Tibial nerve (tissue), 4 donors: ENCODE measurements around the gene PRKCE.

Source experiments
- EP300 ChIP-seq, 2 donors: sonication (generic); formaldehyde crosslinking; IDR thresholded peaks; one replicate each; pipeline ENCODE4 v1.6.1; 2017; ENCODE audit warnings: antibody characterized with exemption in 2 of 2, mild to moderate bottlenecking in 1 of 2
- POLR2A ChIP-seq, 2 donors: fragments of 450-650 bp; IDR thresholded peaks; one replicate each; pipeline ENCODE4 v1.6.1; 2017; ENCODE audit warnings: antibody characterized with exemption in 2 of 2, mild to moderate bottlenecking in 2 of 2, moderate library complexity in 2 of 2
- TF ChIP-seq, protein P1 (sequence below), 5 experiments: fragments of 200-600 bp in 3 of 5; fragments of 450-650 bp in 2 of 5; sonication (generic) in 3 of 5; IDR thresholded peaks; one replicate each; pipeline ENCODE4 v1.5.1; 2016 to 2019; ENCODE audit warnings: antibody characterized with exemption in 5 of 5, mild to moderate bottlenecking in 3 of 5, moderate library complexity in 2 of 5

DNA sequence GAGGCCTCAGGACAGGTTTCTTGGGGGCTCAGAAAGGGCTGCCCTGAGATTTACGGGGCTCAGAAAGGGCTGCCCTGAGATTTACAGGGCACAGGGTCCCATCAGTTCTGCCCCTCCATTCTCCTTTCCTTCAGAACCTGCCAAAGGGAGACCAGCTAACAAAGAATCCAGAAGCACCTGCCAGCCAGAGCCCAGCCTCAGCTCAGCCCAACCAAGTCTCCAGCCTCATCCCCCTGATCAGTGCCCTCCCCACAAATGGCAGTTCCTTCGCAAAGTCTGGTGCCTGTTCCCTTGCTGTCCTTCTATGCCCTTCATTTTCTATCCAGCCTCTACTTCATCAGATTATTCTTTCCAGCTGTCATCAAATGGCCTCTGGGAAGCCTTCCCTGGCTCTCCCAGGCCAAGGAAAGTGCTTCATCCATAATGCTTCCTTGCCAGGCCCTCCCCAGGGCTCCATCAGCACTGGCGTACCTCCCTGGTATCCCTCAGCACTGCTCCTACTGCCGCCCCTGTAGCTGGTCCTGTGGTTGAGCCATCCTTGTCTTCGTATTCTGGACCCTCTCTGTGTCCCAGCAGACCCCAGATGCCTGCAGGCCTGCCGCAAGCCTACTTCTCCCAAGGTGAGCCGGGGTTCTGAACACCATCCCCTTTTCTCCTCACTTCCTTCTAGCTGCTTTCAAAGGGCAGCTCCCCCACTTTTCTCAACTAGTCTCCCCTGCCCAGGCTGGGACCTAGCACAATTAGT lies 549.6 kb downstream of the PRKCE start:
- TF ChIP-seq, protein P1, sequence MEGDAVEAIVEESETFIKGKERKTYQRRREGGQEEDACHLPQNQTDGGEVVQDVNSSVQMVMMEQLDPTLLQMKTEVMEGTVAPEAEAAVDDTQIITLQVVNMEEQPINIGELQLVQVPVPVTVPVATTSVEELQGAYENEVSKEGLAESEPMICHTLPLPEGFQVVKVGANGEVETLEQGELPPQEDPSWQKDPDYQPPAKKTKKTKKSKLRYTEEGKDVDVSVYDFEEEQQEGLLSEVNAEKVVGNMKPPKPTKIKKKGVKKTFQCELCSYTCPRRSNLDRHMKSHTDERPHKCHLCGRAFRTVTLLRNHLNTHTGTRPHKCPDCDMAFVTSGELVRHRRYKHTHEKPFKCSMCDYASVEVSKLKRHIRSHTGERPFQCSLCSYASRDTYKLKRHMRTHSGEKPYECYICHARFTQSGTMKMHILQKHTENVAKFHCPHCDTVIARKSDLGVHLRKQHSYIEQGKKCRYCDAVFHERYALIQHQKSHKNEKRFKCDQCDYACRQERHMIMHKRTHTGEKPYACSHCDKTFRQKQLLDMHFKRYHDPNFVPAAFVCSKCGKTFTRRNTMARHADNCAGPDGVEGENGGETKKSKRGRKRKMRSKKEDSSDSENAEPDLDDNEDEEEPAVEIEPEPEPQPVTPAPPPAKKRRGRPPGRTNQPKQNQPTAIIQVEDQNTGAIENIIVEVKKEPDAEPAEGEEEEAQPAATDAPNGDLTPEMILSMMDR (IDR thresholded peaks at IDR 0.05) = no peak
- TF ChIP-seq POLR2A (IDR thresholded peaks at IDR 0.05) = no peak
- TF ChIP-seq EP300 (IDR thresholded peaks at IDR 0.05) = no peak
